Thoracic aorta (tissue), 2 donors: ENCODE measurements around the gene ZDHHC8. TPM values are rescaled to one million over a fixed set of nuclear protein-coding genes. Genes with fewer than 3 reads are reported as not detected.

Experiments
- ATAC-seq: fragments of 150-250 bp; one replicate; pipeline ENCODE4 v1.8.0; 2017; ENCODE audit warnings: low read depth; ENCODE audit not compliant: insufficient number of reproducible peaks, low FRiP score
- DNase-seq: peaks from one replicate; pipeline ENCODE4 v3.0.0-alpha.2; 2020; ENCODE audit warnings: low spot score
- H3K27ac ChIP-seq, 2 donors: fragments of 200-600 bp; sonication (generic); 1 replicate in 1 of 2; 2 replicates in 1 of 2; pipeline ENCODE4 v1.5.1; 2016; ENCODE audit warnings: mild to moderate bottlenecking in 2 of 2, moderate library complexity in 2 of 2
- H3K27me3 ChIP-seq: fragments of 200-600 bp; sonication (generic); replicated peaks from 2 replicates; pipeline ENCODE4 v1.6.0; 2016; ENCODE audit warnings: mild to moderate bottlenecking; ENCODE audit not compliant: insufficient read depth
- H3K36me3 ChIP-seq: fragments of 200-600 bp; sonication (generic); one replicate; pipeline ENCODE4 v1.5.1; 2016
- H3K4me1 ChIP-seq, 2 donors: fragments of 200-600 bp; sonication (generic); 1 replicate in 1 of 2; 2 replicates in 1 of 2; pipeline versions ENCODE4 v1.5.1 to v1.6.0; 2016; ENCODE audit warnings: low read depth in 2 of 2, mild to moderate bottlenecking in 1 of 2; ENCODE audit not compliant: control insufficient read depth in 1 of 2
- H3K4me3 ChIP-seq: fragments of 200-600 bp; sonication (generic); 2 replicates; pipeline ENCODE4 v1.5.1; 2016; ENCODE audit warnings: mild to moderate bottlenecking
- H3K9me3 ChIP-seq: fragments of 200-600 bp; sonication (generic); 2 replicates; pipeline ENCODE4 v1.5.1; 2016
- total RNA-seq, 2 donors: library from RNA; depleted of rRNA; stranded (reverse); fragments of >200 nt; gene quantifications; one replicate each; pipeline versions ENCODE4 v1.1.0 to v1.2.3, GENCODE V29; 2016
- TF ChIP-seq, protein P1 (sequence below): fragments of 200-600 bp; sonication (generic); IDR thresholded peaks from one replicate; pipeline ENCODE4 v1.5.1; 2019; ENCODE audit warnings: antibody characterized with exemption

ZDHHC8 gene
- total RNA-seq, 2 donors from 2014 or later, result 14.8 to 49.8 TPM

DNA sequence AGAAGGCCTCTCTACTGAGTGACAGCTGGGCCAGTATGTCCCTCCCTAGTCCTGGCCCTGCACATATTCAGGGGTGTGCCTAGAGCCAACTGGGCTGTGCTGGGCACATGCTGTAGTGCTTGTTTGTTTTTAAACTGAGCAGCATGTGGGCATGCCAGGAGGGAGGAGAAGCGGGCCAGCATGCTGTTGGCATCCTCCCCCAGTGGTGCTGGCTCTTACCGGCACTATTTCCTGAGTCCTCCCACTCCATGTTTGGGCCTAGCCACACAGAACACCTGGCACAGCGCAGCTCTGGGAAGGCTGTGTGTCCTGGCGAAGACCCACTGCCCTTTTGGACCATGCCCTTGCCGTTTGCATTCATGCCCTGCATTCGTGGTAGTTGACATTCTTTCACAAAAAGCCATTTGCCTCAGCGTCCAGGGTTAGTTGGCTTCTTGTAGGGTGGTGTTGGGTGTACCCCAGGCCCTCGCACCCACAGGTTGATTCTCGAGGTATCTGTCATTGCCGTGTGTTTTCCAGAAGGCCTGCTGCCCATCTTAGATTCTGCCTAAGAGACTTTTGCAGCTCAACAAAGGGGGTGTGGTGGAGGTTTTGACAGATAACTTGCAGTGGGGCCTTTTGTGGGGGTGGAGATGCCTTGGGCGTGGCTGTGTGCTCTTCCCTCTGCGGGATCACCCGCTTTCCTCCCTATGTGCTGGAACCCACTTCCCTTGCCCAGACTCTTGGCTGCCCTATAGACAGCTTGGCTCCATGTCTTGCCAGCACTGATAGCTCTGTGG, 38.0 kb upstream of the ZDHHC8 start:
- ATAC-seq (peak; percentile 91), DNase-seq (peak; percentile 60)
- Histone ChIP-seq H3K9me3 (no peaks in the 10 kb centered on the region), H3K36me3 (peaks cover 66% of the 10 kb centered on the region), H3K27ac (peak overlapping the region; percentile 11 to 44), H3K4me1 (peaks cover 4 to 19% of the 10 kb centered on the region in 2 donors), H3K27me3 (no peaks in the 10 kb centered on the region), H3K4me3 (no peak overlapping the region)
- TF ChIP-seq, protein P1, sequence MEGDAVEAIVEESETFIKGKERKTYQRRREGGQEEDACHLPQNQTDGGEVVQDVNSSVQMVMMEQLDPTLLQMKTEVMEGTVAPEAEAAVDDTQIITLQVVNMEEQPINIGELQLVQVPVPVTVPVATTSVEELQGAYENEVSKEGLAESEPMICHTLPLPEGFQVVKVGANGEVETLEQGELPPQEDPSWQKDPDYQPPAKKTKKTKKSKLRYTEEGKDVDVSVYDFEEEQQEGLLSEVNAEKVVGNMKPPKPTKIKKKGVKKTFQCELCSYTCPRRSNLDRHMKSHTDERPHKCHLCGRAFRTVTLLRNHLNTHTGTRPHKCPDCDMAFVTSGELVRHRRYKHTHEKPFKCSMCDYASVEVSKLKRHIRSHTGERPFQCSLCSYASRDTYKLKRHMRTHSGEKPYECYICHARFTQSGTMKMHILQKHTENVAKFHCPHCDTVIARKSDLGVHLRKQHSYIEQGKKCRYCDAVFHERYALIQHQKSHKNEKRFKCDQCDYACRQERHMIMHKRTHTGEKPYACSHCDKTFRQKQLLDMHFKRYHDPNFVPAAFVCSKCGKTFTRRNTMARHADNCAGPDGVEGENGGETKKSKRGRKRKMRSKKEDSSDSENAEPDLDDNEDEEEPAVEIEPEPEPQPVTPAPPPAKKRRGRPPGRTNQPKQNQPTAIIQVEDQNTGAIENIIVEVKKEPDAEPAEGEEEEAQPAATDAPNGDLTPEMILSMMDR, result no peak

DNA sequence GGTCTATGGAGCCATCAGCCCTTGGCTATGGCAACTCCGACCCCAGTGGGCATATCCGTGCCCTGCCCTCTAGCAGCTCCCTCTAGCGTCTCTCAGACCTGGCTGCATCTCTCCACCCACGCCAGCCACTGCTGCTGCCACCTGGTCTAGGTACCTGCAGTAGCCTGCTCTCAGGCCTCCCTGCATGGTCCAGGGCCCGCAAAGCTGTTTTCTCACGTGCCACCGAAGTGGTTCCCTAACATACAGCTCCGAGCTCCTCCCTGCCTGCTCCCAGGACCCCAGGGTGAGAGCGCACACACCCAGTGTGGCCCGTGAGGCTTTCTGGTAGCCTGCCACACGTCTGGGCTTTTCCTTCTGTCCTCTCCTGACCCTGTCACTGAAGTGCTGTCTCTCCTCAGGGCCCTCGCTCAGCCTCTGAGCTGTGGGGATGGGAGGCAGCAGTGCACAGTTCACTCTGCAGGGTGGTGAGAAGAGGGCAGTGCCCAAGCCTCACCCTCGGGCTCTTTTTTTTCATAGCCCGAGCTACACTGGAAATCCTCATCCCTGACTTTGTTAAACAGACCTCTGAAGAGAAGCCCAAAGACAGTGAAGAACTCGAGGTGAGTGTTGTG, 37.3 kb upstream of the ZDHHC8 start:
- peak overlapping the region in 1 of 2 donors; percentile 44 for H3K27ac ChIP-seq
- peaks cover 4 to 19% of the 10 kb centered on the region in 2 donors for H3K4me1 ChIP-seq
- DNase-seq, result no peak
- TF ChIP-seq, protein P1, result no peak
- no peaks in the 10 kb centered on the region for H3K9me3 ChIP-seq
- no peak overlapping the region for H3K4me3 ChIP-seq
- ATAC-seq, result no peak
- peaks cover 68% of the 10 kb centered on the region for H3K36me3 ChIP-seq
- H3K27me3 ChIP-seq, result no peaks in the 10 kb centered on the region

DNA sequence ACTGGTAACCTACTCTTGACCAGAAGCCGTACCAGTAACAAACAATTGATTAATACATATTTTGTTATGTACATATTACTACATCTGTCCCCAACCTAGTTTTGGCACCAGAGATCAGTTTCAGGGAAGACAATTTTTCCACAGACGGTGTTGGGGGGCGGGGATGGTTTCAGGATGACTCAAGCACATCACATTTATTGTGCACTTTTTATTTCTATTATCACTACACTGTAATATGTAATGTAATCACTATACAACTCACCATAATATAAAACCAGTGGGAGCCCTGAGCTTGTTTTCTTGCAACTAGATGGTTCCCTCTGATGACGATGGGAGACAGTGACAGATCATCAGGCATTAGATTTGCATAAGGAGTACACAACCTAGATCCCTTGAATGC, 36.1 kb upstream of the ZDHHC8 start:
- no peak for DNase-seq
- no peak overlapping the region for H3K4me3 ChIP-seq
- TF ChIP-seq, protein P1, result no peak
- H3K9me3 ChIP-seq, result no peaks in the 10 kb centered on the region
- ATAC-seq, result no peak
- no peak overlapping the region for H3K27ac ChIP-seq
- H3K27me3 ChIP-seq, result no peaks in the 10 kb centered on the region
- H3K36me3 ChIP-seq, result peaks cover 59% of the 10 kb centered on the region
- peaks cover 4 to 19% of the 10 kb centered on the region in 2 donors for H3K4me1 ChIP-seq

- no peaks in the 10 kb centered on the region for H3K27me3 ChIP-seq
- ATAC-seq, result no peak
- no peak for DNase-seq
- H3K4me3 ChIP-seq, result no peak overlapping the region
- H3K4me1 ChIP-seq, result peaks cover 4 to 19% of the 10 kb centered on the region in 2 donors
- TF ChIP-seq, protein P1, result no peak
- H3K36me3 ChIP-seq, result peaks cover 53% of the 10 kb centered on the region
- no peak overlapping the region for H3K27ac ChIP-seq
- no peaks in the 10 kb centered on the region for H3K9me3 ChIP-seq
Observed at GRCh38 chr22:20096574-20097420, 34.8 kb upstream of the ZDHHC8 start.
